HepG2 (cell line): ENCODE data around the gene CENPE. TPM values are rescaled to one million over a fixed set of nuclear protein-coding genes. Genes with fewer than 3 reads are reported as not detected.

ENCODE experiments used
- BRCA1 ChIP-seq: sonication (generic); formaldehyde crosslinking; IDR thresholded peaks from 2 replicates; pipeline ENCODE4 v1.4.0; 2020; ENCODE audit warnings: missing genetic modification reagents
- GTF3A ChIP-seq: sonication (generic); formaldehyde crosslinking; conservative IDR thresholded peaks from 2 replicates; pipeline ENCODE4 v1.4.0; 2020; ENCODE audit warnings: mild to moderate bottlenecking, missing genetic modification reagents
- HMGXB4 ChIP-seq, 2 experiments: sonication (generic) in 1 of 2; formaldehyde crosslinking in 1 of 2; IDR thresholded peaks; 2 replicates each; pipeline versions ENCODE4 v1.4.0 to v1.6.1; 2018 to 2020; ENCODE audit warnings: missing genetic modification reagents in 2 of 2, borderline replicate concordance in 1 of 2, low read depth in 1 of 2, mild to moderate bottlenecking in 1 of 2, missing biosample characterization in 1 of 2
- HNF4A ChIP-seq: sonication (generic); formaldehyde crosslinking; IDR thresholded peaks from 2 replicates; pipeline ENCODE4 v1.4.0; 2020; ENCODE audit warnings: missing genetic modification reagents
- HOXA7 ChIP-seq: sonication (generic); formaldehyde crosslinking; IDR thresholded peaks from 2 replicates; pipeline ENCODE4 v1.8.1; 2022; ENCODE audit warnings: mild to moderate bottlenecking, missing genetic modification reagents, moderate library complexity
- MAF1 ChIP-seq: sonication (generic); formaldehyde crosslinking; IDR thresholded peaks from 2 replicates; pipeline ENCODE4 v1.5.0; 2020; ENCODE audit warnings: missing genetic modification reagents, borderline replicate concordance
- MAFK ChIP-seq, 2 experiments: IDR thresholded peaks in 1 of 2; conservative IDR thresholded peaks in 1 of 2; 2 replicates each; pipeline ENCODE4 v1.6.1; 2011; ENCODE audit warnings: improper control_type of control experiment in 2 of 2, low read length in 2 of 2
- NFYB ChIP-seq: sonication (generic); formaldehyde crosslinking; IDR thresholded peaks from 2 replicates; pipeline ENCODE4 v1.4.0; 2020; ENCODE audit warnings: missing genetic modification reagents
- NR2C2 ChIP-seq: sonication (generic); formaldehyde crosslinking; IDR thresholded peaks from 2 replicates; pipeline ENCODE4 v1.4.0; 2020; ENCODE audit warnings: missing genetic modification reagents, mild to moderate bottlenecking, moderate library complexity, borderline replicate concordance
- PRPF4 ChIP-seq: fragments of 200-400 bp; formaldehyde crosslinking; IDR thresholded peaks from 2 replicates; pipeline ENCODE4 v1.6.1; 2016; ENCODE audit warnings: low read length, low read depth; ENCODE audit not compliant: poor library complexity, severe bottlenecking
- RXRA ChIP-seq: sonication (generic); formaldehyde crosslinking; IDR thresholded peaks from 2 replicates; pipeline ENCODE4 v1.5.1; 2020; ENCODE audit warnings: missing genetic modification reagents
- RXRB ChIP-seq: IDR thresholded peaks from 2 replicates; pipeline ENCODE4 v1.6.1; 2016; ENCODE audit warnings: borderline replicate concordance, missing genetic modification reagents, missing compliant biosample characterization
- SPEN ChIP-seq: sonication (generic); formaldehyde crosslinking; IDR thresholded peaks from 2 replicates; pipeline ENCODE4 v1.5.1; 2020; ENCODE audit warnings: low read depth, mild to moderate bottlenecking, missing genetic modification reagents
- XBP1 ChIP-seq: sonication (generic); formaldehyde crosslinking; IDR thresholded peaks from 2 replicates; pipeline ENCODE4 v1.5.0; 2020; ENCODE audit warnings: missing genetic modification reagents
- ZFP36 ChIP-seq: fragments of 150-350 bp; IDR thresholded peaks from 2 replicates; pipeline ENCODE4 v1.6.1; 2018; ENCODE audit warnings: borderline replicate concordance, low read length, low read depth; ENCODE audit not compliant: partially characterized antibody
- ZFP36L2 ChIP-seq: sonication (generic); formaldehyde crosslinking; IDR thresholded peaks from 2 replicates; pipeline ENCODE4 v1.4.0; 2020; ENCODE audit warnings: missing genetic modification reagents
- ZFP62 ChIP-seq: sonication (generic); formaldehyde crosslinking; IDR thresholded peaks from 2 replicates; pipeline ENCODE4 v1.4.0; 2020; ENCODE audit warnings: missing genetic modification reagents
- ZFX ChIP-seq: sonication (generic); formaldehyde crosslinking; IDR thresholded peaks from 2 replicates; pipeline ENCODE4 v1.4.0; 2020; ENCODE audit warnings: mild to moderate bottlenecking, low read depth, missing genetic modification reagents, moderate library complexity
- ZNF510 ChIP-seq: sonication (generic); formaldehyde crosslinking; IDR thresholded peaks from 2 replicates; pipeline ENCODE4 v1.4.0; 2020; ENCODE audit warnings: low read depth, mild to moderate bottlenecking, missing genetic modification reagents
- ZNF549 ChIP-seq: sonication (generic); formaldehyde crosslinking; IDR thresholded peaks from 2 replicates; pipeline ENCODE4 v1.5.0; 2020; ENCODE audit warnings: missing genetic modification reagents
- ZNF687 ChIP-seq: sonication (generic); formaldehyde crosslinking; IDR thresholded peaks from 2 replicates; pipeline ENCODE4 v1.5.1; 2020; ENCODE audit warnings: mild to moderate bottlenecking, missing genetic modification reagents, moderate library complexity
- ZNF740 ChIP-seq: sonication (generic); formaldehyde crosslinking; IDR thresholded peaks from 2 replicates; pipeline ENCODE4 v1.4.0; 2020; ENCODE audit warnings: missing genetic modification reagents
- ZSCAN29 ChIP-seq: sonication (generic); formaldehyde crosslinking; conservative IDR thresholded peaks from 2 replicates; pipeline ENCODE4 v1.4.0; 2020; ENCODE audit warnings: mild to moderate bottlenecking, missing genetic modification reagents
- ZSCAN31 ChIP-seq: sonication (generic); formaldehyde crosslinking; IDR thresholded peaks from 2 replicates; pipeline ENCODE4 v1.5.0; 2020; ENCODE audit warnings: low read depth, mild to moderate bottlenecking, missing genetic modification reagents
- polyA plus RNA-seq, 8 experiments: library from polyadenylated mRNA; depleted of rRNA in 3 of 8; stranded (reverse) in 7 of 8; unstranded in 1 of 8; fragments of >200 nt; fragmentation: Illumina TruSeq in 4 of 8; extraction: Trizol in 4 of 8; gene quantifications; 2 replicates each; pipeline versions ENCODE4 v1.2.1 to v1.2.3, GENCODE V29; 2011 to 2016; ENCODE audit warnings: low read depth in 4 of 8, missing spikeins in 1 of 8, mixed read lengths in 1 of 8; ENCODE audit not compliant: insufficient read depth in 1 of 8
- total RNA-seq, 5 experiments: library from RNA; depleted of rRNA; stranded (reverse); fragments of >200 nt; fragmentation: Illumina TruSeq; extraction: Trizol; gene quantifications; 2 replicates each; pipeline ENCODE4 v1.2.3, GENCODE V29; 2016; ENCODE audit warnings: low read depth in 1 of 5

CENPE gene
- total and polyA plus RNA-seq, 2 of the 13 experiments (the other 11 are each of a cell fraction or from before 2014, with no cell fraction given), result 2.1 to 19.8 TPM

GRCh38 chr4:103075894-103076746 is 122.0 kb downstream of the CENPE start (continued):
- peak; percentile 95 for TF ChIP-seq ZFX
- no peak; the same call in none of the 2 replicates for TF ChIP-seq ZNF740 (CRISPR knock-in tag)
- no peak for TF ChIP-seq ZNF549 (CRISPR knock-in tag)
- TF ChIP-seq MAFK (conservative IDR thresholded peaks at IDR 0.05 in 1 of 2, IDR thresholded peaks at IDR 0.05 in 1 of 2; ENCODE audit: low read length in 2 of 2), result no peak
- no peak for TF ChIP-seq XBP1
- TF ChIP-seq HNF4A (CRISPR knock-in tag), result no peak
- TF ChIP-seq SPEN (CRISPR knock-in tag), result peak; percentile 74
- TF ChIP-seq HMGXB4 (CRISPR knock-in tag; IDR thresholded peaks at IDR 0.05; ENCODE audit: borderline replicate concordance in 1 of 2, low read depth in 1 of 2), result peak; percentile 82 to 92; a peak in 3 of 4 replicates
- peak; percentile 39; the same call in 1 of the 2 replicates for TF ChIP-seq ZSCAN29 (CRISPR knock-in tag)
- peak; percentile 3; the same call in 1 of the 2 replicates for TF ChIP-seq HOXA7
- TF ChIP-seq MAF1 (CRISPR knock-in tag), result no peak
- TF ChIP-seq ZFP36L2 (CRISPR knock-in tag), result no peak
- TF ChIP-seq NR2C2, result no peak
- TF ChIP-seq ZFP62, result no peak
- TF ChIP-seq ZFP36, result no peak
- peak; percentile 98 for TF ChIP-seq ZNF687 (CRISPR knock-in tag)
- no peak for TF ChIP-seq PRPF4
- no peak for TF ChIP-seq GTF3A
- no peak; the same call in 1 of the 2 replicates for TF ChIP-seq NFYB
- no peak for TF ChIP-seq ZNF510 (CRISPR knock-in tag)
- TF ChIP-seq RXRB, result no peak
- 0 out of 2 replicates have a peak, but pooled peaks have one; percentile 67 for TF ChIP-seq BRCA1
- no peak for TF ChIP-seq ZSCAN31 (CRISPR knock-in tag)
- TF ChIP-seq RXRA (CRISPR knock-in tag), result peak; percentile 20; the same call in 1 of the 2 replicates
